Stomach (tissue), 4 donors: ENCODE results near the gene SARDH.

Experiments used
- CTCF ChIP-seq, 7 experiments: fragments of 450-650 bp in 4 of 7; fragments of 200-600 bp in 3 of 7; sonication (generic) in 3 of 7; IDR thresholded peaks; one replicate each; pipeline ENCODE4 v1.5.1; 2016 to 2019; ENCODE audit warnings: antibody characterized with exemption in 7 of 7, control low read depth in 2 of 7, mild to moderate bottlenecking in 1 of 7
- POLR2AphosphoS5 ChIP-seq, 3 donors: sonication (generic); formaldehyde crosslinking; IDR thresholded peaks; one replicate each; pipeline ENCODE4 v1.6.1; 2016; ENCODE audit warnings: antibody characterized with exemption in 3 of 3

DNA sequence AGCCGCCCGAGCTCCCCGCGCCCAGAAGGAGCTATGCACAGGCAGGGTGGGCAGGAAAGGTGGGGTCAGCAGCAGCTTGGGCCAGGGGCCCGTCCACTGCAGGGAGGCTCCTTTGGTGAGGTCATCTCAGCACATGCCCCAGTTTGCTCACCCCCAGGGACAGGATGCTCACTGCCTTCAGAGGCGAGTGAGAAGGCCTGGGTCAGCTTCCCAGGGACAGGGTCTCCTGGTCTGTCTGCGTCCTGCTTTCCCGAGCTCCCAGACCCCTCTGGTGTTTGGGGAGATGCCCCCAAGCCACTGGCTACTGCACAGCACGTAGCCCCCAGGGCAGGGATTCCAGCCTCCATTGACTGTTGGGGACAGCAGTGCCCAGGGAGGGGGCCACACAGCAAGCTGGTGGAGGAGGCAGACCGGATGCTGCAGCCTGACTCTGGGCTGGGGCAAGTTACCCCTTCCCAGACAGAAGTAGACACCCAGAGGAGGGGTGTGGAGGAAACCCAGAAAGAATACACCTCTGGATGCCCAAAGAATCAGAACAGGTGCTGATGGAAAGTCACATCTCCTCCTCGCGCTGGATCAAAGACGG lies 581 bp upstream of the SARDH start:
- TF ChIP-seq POLR2AphosphoS5 (IDR thresholded peaks at IDR 0.05) (no peak), CTCF (IDR thresholded peaks at IDR 0.05) (no peak)
